Measurements from ENCODE around the gene KRTAP4-16.

GRCh38 chr17:41126412-41126811 lies 24.4 kb upstream of the KRTAP4-16 start:
- TF ChIP-seq CTCF (IDR thresholded peaks at IDR 0.05; ENCODE audit: extremely low read depth in 1 of 2, insufficient read depth in 1 of 2, low read depth in 1 of 2, low read length in 2 of 2) (no peak), POLR2A (IDR thresholded peaks at IDR 0.05; ENCODE audit: low read depth, low read length) (no peak), EZH2 (IDR thresholded peaks at IDR 0.05; ENCODE audit: borderline replicate concordance, low read depth, low read length, severe bottlenecking) (no peak)
